K562 (cell line): ENCODE results near the gene ERAL1. TPM values are rescaled to one million over a fixed set of nuclear protein-coding genes. Genes with fewer than 3 reads are reported as not detected.

ENCODE experiments used
- ARID1B ChIP-seq: fragments of 450-650 bp; IDR thresholded peaks from 2 replicates; pipeline ENCODE4 v1.6.1; 2016; ENCODE audit warnings: antibody characterized with exemption, mild to moderate bottlenecking, inconsistent platforms
- ATF7 ChIP-seq: fragments of 450-650 bp; IDR thresholded peaks from 2 replicates; pipeline ENCODE4 v1.7.1; 2014; ENCODE audit warnings: mild to moderate bottlenecking, moderate library complexity
- CHD2 ChIP-seq: IDR thresholded peaks from 2 replicates; pipeline ENCODE4 v1.6.1; 2011; ENCODE audit warnings: low read depth, low read length
- CUX1 ChIP-seq: fragments of 200-800 bp; sonication (Bioruptor generic); IDR thresholded peaks from 2 replicates; pipeline ENCODE4 v1.6.1; 2016; ENCODE audit warnings: missing genetic modification characterization, missing compliant biosample characterization
- CXXC5 ChIP-seq: fragments of 250-450 bp; sonication (Bioruptor Pico); IDR thresholded peaks from 2 replicates; pipeline ENCODE4 v1.8.0; 2022; ENCODE audit warnings: inconsistent platforms, mild to moderate bottlenecking, moderate library complexity
- HDAC8 ChIP-seq: fragments of 450-650 bp; IDR thresholded peaks from 2 replicates; pipeline ENCODE4 v1.6.1; 2016; ENCODE audit warnings: mild to moderate bottlenecking, missing genetic modification characterization, moderate library complexity, missing compliant biosample characterization
- MNT ChIP-seq, 2 experiments: fragments of 450-650 bp; conservative IDR thresholded peaks; 2 replicates each; pipeline ENCODE4 v1.6.1; 2017; ENCODE audit warnings: mild to moderate bottlenecking in 2 of 2, moderate library complexity in 2 of 2
- PCBP1 ChIP-seq: fragments of 200-400 bp; formaldehyde crosslinking; IDR thresholded peaks from 2 replicates; pipeline ENCODE4 v1.6.1; 2018; ENCODE audit warnings: mild to moderate bottlenecking, low read depth, low read length; ENCODE audit not compliant: poor library complexity, severe bottlenecking
- PREB ChIP-seq: sonication (generic); formaldehyde crosslinking; IDR thresholded peaks from 2 replicates; pipeline ENCODE4 v1.8.1; 2023; ENCODE audit warnings: mild to moderate bottlenecking, missing genetic modification reagents
- SOX6 ChIP-seq: fragments of 450-650 bp; IDR thresholded peaks from 2 replicates; pipeline ENCODE4 v1.6.1; 2014; ENCODE audit warnings: mild to moderate bottlenecking
- SPI1 ChIP-seq: IDR thresholded peaks from 2 replicates; pipeline ENCODE4 v1.6.1; 2011; ENCODE audit warnings: low read depth, low read length, control low read depth, borderline replicate concordance
- SRSF7 ChIP-seq: fragments of 200-400 bp; formaldehyde crosslinking; optimal IDR thresholded peaks from 2 replicates; pipeline ENCODE3; 2017; ENCODE audit warnings: mild to moderate bottlenecking, low read depth, low read length
- TBP ChIP-seq: optimal IDR thresholded peaks from 2 replicates; pipeline ENCODE3; 2011; ENCODE audit warnings: low read depth, low read length, improper control_type of control experiment
- TCF3 ChIP-seq: sonication (generic); formaldehyde crosslinking; IDR thresholded peaks from 2 replicates; pipeline ENCODE4 v1.4.0; 2020; ENCODE audit warnings: mild to moderate bottlenecking, missing genetic modification reagents
- ZFP36 ChIP-seq: fragments of 150-350 bp; IDR thresholded peaks from 2 replicates; pipeline ENCODE4 v1.6.1; 2018; ENCODE audit warnings: low read length, low read depth; ENCODE audit not compliant: partially characterized antibody
- ZNF197 ChIP-seq: fragments of 200-800 bp; sonication (Bioruptor generic); IDR thresholded peaks from 2 replicates; pipeline ENCODE4 v1.6.1; 2016; ENCODE audit warnings: low read depth, missing genetic modification characterization, missing compliant biosample characterization
- ZNF639 ChIP-seq, 2 experiments: fragments of 200-800 bp in 1 of 2; sonication (Bioruptor generic) in 1 of 2; sonication (generic) in 1 of 2; formaldehyde crosslinking in 1 of 2; IDR thresholded peaks in 1 of 2; conservative IDR thresholded peaks in 1 of 2; 2 replicates each; pipeline versions ENCODE4 v1.5.0 to v1.6.1; 2016 to 2020; ENCODE audit warnings: missing compliant biosample characterization in 1 of 2, missing genetic modification characterization in 1 of 2, missing genetic modification reagents in 1 of 2
- polyA plus RNA-seq, 8 experiments: library from polyadenylated mRNA; depleted of rRNA in 4 of 8; stranded (reverse) in 5 of 8; unstranded in 3 of 8; fragments of >200 nt; fragmentation: Nextera tagmentation in 2 of 8; fragmentation: Illumina TruSeq in 1 of 8; extraction: Ambion mirVana in 2 of 8; extraction: Trizol in 1 of 8; gene quantifications; 2 replicates each; pipeline versions ENCODE4 v1.2.1 to v1.2.3, GENCODE V29; 2011 to 2014; ENCODE audit warnings: inconsistent platforms in 1 of 8, missing spikeins in 1 of 8
- total RNA-seq, 7 experiments: library from RNA; depleted of rRNA in 6 of 7; stranded (reverse); fragments of >200 nt in 6 of 7; fragmentation: Illumina TruSeq in 2 of 7; extraction: Trizol in 2 of 7; gene quantifications; 2 replicates each; pipeline versions ENCODE4 v1.2.1 to v1.2.3, GENCODE V29; 2011 to 2021; ENCODE audit warnings: low replicate concordance in 1 of 7

ERAL1 gene
- total and polyA plus RNA-seq, 9 of the 15 experiments (the other 6 are each of a cell fraction or from before 2014, with no cell fraction given), result 37.5 to 351 (median 106) TPM

- no peak for TF ChIP-seq TCF3 (CRISPR knock-in tag)
- no peak for TF ChIP-seq HDAC8 (tag)
- TF ChIP-seq CHD2, result no peak
- TF ChIP-seq SOX6, result no peak; the same call in 1 of the 2 replicates
- no peak; a peak in 1 of 4 replicates for TF ChIP-seq MNT (conservative IDR thresholded peaks at IDR 0.05)
- TF ChIP-seq ZNF197, result peak; percentile 55
- TF ChIP-seq CXXC5 (CRISPR knock-in tag), result no peak; the same call in none of the 2 replicates
- TF ChIP-seq TBP, result no peak
- no peak for TF ChIP-seq SRSF7
- TF ChIP-seq ATF7, result no peak
- no peak for TF ChIP-seq ZNF639 (CRISPR knock-in tag; conservative IDR thresholded peaks at IDR 0.05 in 1 of 2, IDR thresholded peaks at IDR 0.05 in 1 of 2)
- no peak for TF ChIP-seq ZFP36
- TF ChIP-seq PREB (CRISPR knock-in tag), result no peak
- TF ChIP-seq CUX1 (CRISPR knock-in tag), result no peak
- peak; percentile 89 for TF ChIP-seq SPI1
- TF ChIP-seq ARID1B, result no peak
- no peak for TF ChIP-seq PCBP1
These were observed 11.3 kb downstream of the ERAL1 start (continued) for GRCh38 chr17:28865946-28866752.
